Liver (tissue), 3 donors: ENCODE data around the gene DDX56.

Experiments used
- ATF3 ChIP-seq: IDR thresholded peaks from 2 replicates; pipeline ENCODE4 v1.6.1; 2016; ENCODE audit warnings: antibody characterized with exemption
- CTCF ChIP-seq: fragments of 150-350 bp; IDR thresholded peaks from 2 replicates; pipeline ENCODE4 v1.5.1; 2017; ENCODE audit warnings: improper control_type of control experiment, low read depth, low read length; ENCODE audit not compliant: missing input control
- EGR1 ChIP-seq, 2 donors: IDR thresholded peaks; 2 replicates each; pipeline ENCODE4 v1.6.1; 2016 to 2018; ENCODE audit warnings: antibody characterized with exemption in 2 of 2, low read depth in 2 of 2
- GABPA ChIP-seq, 2 donors: IDR thresholded peaks in 1 of 2; conservative IDR thresholded peaks in 1 of 2; 2 replicates each; pipeline ENCODE4 v1.6.1; 2016; ENCODE audit warnings: antibody characterized with exemption in 2 of 2, mild to moderate bottlenecking in 1 of 2, moderate library complexity in 1 of 2
- HNF4G ChIP-seq: IDR thresholded peaks from 2 replicates; pipeline ENCODE4 v1.6.1; 2016; ENCODE audit warnings: antibody characterized with exemption
- MAX ChIP-seq: IDR thresholded peaks from 2 replicates; pipeline ENCODE4 v1.6.1; 2016; ENCODE audit warnings: antibody characterized with exemption
- NR2F2 ChIP-seq: IDR thresholded peaks from 2 replicates; pipeline ENCODE4 v1.6.1; 2016; ENCODE audit warnings: antibody characterized with exemption
- RAD21 ChIP-seq, 2 donors: IDR thresholded peaks; 2 replicates each; pipeline ENCODE4 v1.6.1; 2016; ENCODE audit warnings: antibody characterized with exemption in 2 of 2, mild to moderate bottlenecking in 2 of 2
- REST ChIP-seq: IDR thresholded peaks from 2 replicates; pipeline ENCODE4 v1.6.1; 2016; ENCODE audit warnings: antibody characterized with exemption, mild to moderate bottlenecking
- SP1 ChIP-seq: IDR thresholded peaks from 2 replicates; pipeline ENCODE4 v1.6.1; 2018; ENCODE audit warnings: antibody characterized with exemption, mild to moderate bottlenecking
- YY1 ChIP-seq: IDR thresholded peaks from 2 replicates; pipeline ENCODE4 v1.6.1; 2016; ENCODE audit warnings: antibody characterized with exemption, mild to moderate bottlenecking
- ZBTB33 ChIP-seq: IDR thresholded peaks from 2 replicates; pipeline ENCODE4 v1.6.1; 2016; ENCODE audit warnings: antibody characterized with exemption
- donor health status: healthy.
- donor health status: healthy.

- TF ChIP-seq CTCF (no peak), MAX (no peak), REST (no peak), SP1 (no peak), EGR1 (IDR thresholded peaks at IDR 0.05; ENCODE audit: low read depth in 2 of 2) (no peak), HNF4G (no peak), YY1 (no peak), ATF3 (no peak), NR2F2 (no peak), GABPA (IDR thresholded peaks at IDR 0.05 in 1 of 2, conservative IDR thresholded peaks at IDR 0.05 in 1 of 2) (no peak), RAD21 (IDR thresholded peaks at IDR 0.05) (no peak), ZBTB33 (no peak)
These were observed 7.7 kb downstream of the DDX56 start for GRCh38 chr7:44565795-44566559.
